ENCODE measurements around the gene POGLUT2.

DNA sequence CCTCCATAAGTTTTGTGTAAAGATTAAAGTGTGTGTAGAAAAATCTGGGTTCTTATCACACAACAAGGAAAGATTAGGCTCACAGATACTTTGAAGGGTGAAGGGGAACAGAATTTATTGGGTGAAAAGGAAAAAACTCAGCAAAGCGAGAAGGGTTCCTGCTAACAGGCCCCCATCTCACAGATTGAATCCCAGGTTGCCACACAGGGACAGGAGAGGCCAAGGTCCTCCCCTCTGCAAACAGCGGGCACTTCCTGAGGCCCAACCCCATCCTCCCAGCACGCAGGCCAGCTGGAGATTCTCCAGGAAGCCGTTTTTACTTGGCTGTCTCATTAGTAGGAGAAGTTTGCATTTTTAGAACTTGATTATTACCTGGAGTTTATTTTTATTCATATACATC is 31.9 kb upstream of the POGLUT2 start:
- TF ChIP-seq, protein P1, sequence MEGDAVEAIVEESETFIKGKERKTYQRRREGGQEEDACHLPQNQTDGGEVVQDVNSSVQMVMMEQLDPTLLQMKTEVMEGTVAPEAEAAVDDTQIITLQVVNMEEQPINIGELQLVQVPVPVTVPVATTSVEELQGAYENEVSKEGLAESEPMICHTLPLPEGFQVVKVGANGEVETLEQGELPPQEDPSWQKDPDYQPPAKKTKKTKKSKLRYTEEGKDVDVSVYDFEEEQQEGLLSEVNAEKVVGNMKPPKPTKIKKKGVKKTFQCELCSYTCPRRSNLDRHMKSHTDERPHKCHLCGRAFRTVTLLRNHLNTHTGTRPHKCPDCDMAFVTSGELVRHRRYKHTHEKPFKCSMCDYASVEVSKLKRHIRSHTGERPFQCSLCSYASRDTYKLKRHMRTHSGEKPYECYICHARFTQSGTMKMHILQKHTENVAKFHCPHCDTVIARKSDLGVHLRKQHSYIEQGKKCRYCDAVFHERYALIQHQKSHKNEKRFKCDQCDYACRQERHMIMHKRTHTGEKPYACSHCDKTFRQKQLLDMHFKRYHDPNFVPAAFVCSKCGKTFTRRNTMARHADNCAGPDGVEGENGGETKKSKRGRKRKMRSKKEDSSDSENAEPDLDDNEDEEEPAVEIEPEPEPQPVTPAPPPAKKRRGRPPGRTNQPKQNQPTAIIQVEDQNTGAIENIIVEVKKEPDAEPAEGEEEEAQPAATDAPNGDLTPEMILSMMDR (IDR thresholded peaks at IDR 0.05) = no peak
- TF ChIP-seq POLR2A (IDR thresholded peaks at IDR 0.05) = no peak
